Stimulated activated CD8-positive, alpha-beta memory T cell treated with anti-CD3 and anti-CD28 coated beads, Interleukin-4, amount 100 ng/mL, for 4 hours (primary cell): ENCODE results near the gene CD40LG.

Experiments used
- DNase-seq, 2 donors: peaks; one replicate each; pipeline ENCODE4 v3.0.0-alpha.2; 2020; ENCODE audit warnings: low read depth in 2 of 2, low spot score in 1 of 2

The CD40LG gene

DNA sequence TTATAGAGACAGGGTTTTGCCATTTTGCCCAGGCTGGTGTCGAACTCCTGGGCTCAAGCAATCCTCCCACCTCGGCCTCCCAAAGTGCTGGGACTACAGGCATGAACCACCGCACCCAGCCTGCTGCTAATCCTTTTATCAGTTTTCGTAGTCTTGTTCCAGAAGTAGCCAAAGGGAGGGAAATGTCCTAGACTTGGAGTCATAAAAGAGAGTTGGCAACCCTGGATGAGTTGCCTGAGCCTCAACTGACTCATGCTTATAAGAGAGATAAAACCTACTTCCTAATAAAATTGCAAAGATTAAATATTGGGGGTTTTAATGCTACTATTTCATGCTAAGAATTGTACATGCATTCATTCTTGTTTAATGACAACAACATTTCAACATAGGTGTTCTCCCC lies 44.3 kb downstream of the CD40LG start:
- no peak for DNase-seq

DNA sequence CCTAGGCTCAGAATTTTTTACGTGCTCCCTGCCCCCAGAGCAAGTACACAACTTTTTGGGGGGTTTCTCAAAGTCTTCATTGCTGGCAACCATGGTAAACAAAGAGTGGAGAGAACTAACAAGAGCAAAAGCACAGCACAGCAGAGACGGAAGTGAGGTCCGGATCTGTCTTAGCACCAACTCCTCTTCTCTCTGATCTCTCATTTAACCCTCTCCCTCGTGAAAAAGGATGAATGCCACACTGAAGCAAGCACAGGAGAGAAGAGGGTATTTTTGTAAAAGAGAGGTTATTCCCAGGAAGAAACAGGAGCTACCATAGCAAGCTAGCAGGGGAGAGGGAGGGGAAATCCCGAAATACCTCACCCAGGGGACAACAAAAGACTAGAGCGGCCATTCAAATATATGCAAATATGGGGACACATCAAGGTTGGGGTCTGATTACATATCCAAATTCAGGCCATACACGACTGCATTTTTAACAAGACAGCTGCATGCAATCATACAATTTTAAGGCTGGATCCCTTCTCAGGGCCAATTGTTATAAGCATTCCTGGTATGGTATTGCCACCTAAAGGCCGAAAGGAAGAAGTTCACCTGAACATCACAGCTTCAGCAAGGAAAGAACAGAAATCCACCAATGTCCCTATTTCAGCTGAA lies 46.6 kb downstream of the CD40LG start:
- DNase-seq: no peak

DNA sequence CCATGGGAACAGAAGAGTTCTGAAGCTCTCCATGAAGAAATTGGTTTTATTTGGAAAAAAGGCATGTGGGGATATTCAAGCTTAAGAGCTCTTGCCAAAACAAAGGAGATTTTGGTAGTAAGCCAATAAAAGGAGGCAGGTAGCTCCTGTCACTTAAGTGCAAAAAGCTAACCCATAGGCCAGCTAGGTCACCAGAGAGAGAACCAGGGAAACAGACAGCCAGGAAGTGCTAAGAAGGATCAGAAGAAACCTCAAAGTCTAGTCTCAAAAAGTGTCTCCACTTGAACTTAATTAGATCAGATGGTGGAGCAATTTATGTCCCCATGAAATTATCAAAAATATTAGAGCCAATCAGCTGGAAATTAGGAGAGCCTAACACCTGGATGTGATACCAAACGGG lies 49.2 kb downstream of the CD40LG start:
- DNase-seq: no peak

DNA sequence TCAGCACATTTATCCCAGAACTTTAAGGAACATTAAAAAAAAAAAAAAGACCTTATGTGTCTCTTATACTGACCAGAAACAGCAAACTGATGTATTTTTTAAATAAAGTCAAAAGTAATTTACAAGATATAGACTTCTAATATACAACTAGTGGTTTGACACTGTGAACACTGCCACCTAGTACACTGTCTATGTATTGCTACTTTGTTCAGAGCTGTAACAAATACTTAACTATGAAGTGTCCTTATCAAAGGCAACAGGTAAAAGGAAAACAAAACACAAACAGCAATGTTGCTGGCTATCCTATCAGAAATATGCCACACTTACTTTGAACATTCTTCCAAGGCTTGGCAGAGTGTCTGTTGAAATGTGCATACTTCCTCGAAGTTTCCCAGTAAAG lies 60.4 kb downstream of the CD40LG start:
- DNase-seq: no peak
